Right ventricle myocardium inferior (tissue), 1 donor: ENCODE measurements around the gene FGFRL1. TPM values are rescaled to one million over a fixed set of nuclear protein-coding genes. Genes with fewer than 3 reads are reported as not detected.

Source experiments
- total RNA-seq: library from RNA; stranded (reverse); fragmentation: NEBNext Ultra II Directional; extraction: Animal tissue kit (Norgen Biotek cat#: 25700); gene quantifications from one replicate; pipeline ENCODE4 v1.2.1, GENCODE V29; 2021
- donor health status: DM: no; HTN: yes; CAD: no; lungs with severe emphysema.

The FGFRL1 gene
- total RNA-seq, 1 donor from 2014 or later: 21.0 TPM

Other genes with a start within 250 kb of the FGFRL1 start
- 3.1 TPM for gene CPLX1, start 185.5 kb upstream of the FGFRL1 start, total RNA-seq
- 29.3 TPM for gene GAK, start 79.3 kb upstream of the FGFRL1 start, total RNA-seq
- 17.4 TPM for gene TMEM175, start 79.2 kb upstream of the FGFRL1 start, total RNA-seq
- gene DGKQ, start 38.1 kb upstream of the FGFRL1 start, total RNA-seq: 3.8 TPM
- gene IDUA, start 24.6 kb upstream of the FGFRL1 start, total RNA-seq: 8.6 TPM
- gene SLC26A1, start 18.2 kb upstream of the FGFRL1 start, total RNA-seq: not detected
- 1.7 TPM for gene RNF212, start 101.9 kb downstream of the FGFRL1 start, total RNA-seq
- gene SPON2, start 161.0 kb downstream of the FGFRL1 start, total RNA-seq: 22.6 TPM
- gene CTBP1, start 237.5 kb downstream of the FGFRL1 start, total RNA-seq: 121 TPM